Body of pancreas (tissue), 4 donors: ENCODE results near the gene NOP16. TPM values are rescaled to one million over a fixed set of nuclear protein-coding genes. Genes with fewer than 3 reads are reported as not detected.

Experiments used
- ATAC-seq: fragments of 150-250 bp; one replicate; pipeline ENCODE4 v1.9.1; 2016
- DNase-seq, 4 donors: peaks; one replicate each; pipeline ENCODE4 v3.0.0-alpha.2; 2019
- H3K27ac ChIP-seq, 4 donors: fragments of 200-600 bp; sonication (generic); 1 replicate in 3 of 4; 2 replicates in 1 of 4; pipeline versions ENCODE4 v1.5.1 to v1.6.1; 2016 to 2019; ENCODE audit warnings: mild to moderate bottlenecking in 1 of 4, mixed read lengths in 1 of 4, moderate library complexity in 1 of 4
- H3K27me3 ChIP-seq, 2 donors: fragments of 200-600 bp; sonication (generic); one replicate each; pipeline ENCODE4 v1.6.0; 2016; ENCODE audit warnings: mild to moderate bottlenecking in 1 of 2
- H3K36me3 ChIP-seq, 2 donors: fragments of 200-600 bp; sonication (generic); replicated peaks in 1 of 2; 2 replicates each; pipeline ENCODE4 v1.5.1; 2016; ENCODE audit warnings: low read depth in 2 of 2; ENCODE audit not compliant: insufficient read depth in 1 of 2
- H3K4me1 ChIP-seq: fragments of 200-600 bp; sonication (generic); one replicate; pipeline ENCODE4 v1.6.0; 2016
- H3K4me3 ChIP-seq, 2 donors: fragments of 200-600 bp; sonication (generic); 1 replicate in 1 of 2; 2 replicates in 1 of 2; pipeline ENCODE4 v1.5.1; 2016 to 2019
- H3K9me3 ChIP-seq, 3 donors: fragments of 200-600 bp; sonication (generic); 1 replicate in 2 of 3; 2 replicates in 1 of 3; pipeline ENCODE4 v1.5.1; 2016
- POLR2A ChIP-seq, 3 donors: fragments of 450-650 bp; IDR thresholded peaks; one replicate each; pipeline ENCODE4 v1.6.1; 2016; ENCODE audit warnings: antibody characterized with exemption in 3 of 3, mild to moderate bottlenecking in 2 of 3
- WGBS, 2 donors: methylation state at CpG; one replicate each; pipeline ENCODE4 v1.1.5; 2017; 5-methylcytosine and 5-hydroxymethylcytosine counted together
- intact Hi-C: fragments of 100-400 bp; cut with DNase I; formaldehyde crosslinking; loops from one replicate; pipeline ENCODE4 v1.15.1; 2023
- total RNA-seq, 2 donors: library from RNA; depleted of rRNA; stranded (reverse); fragments of >200 nt; gene quantifications; one replicate each; pipeline ENCODE4 v1.1.0, GENCODE V29; 2016
- TF ChIP-seq, protein P1 (sequence below), 7 experiments: fragments of 450-650 bp in 4 of 7; fragments of 200-600 bp in 3 of 7; sonication (generic) in 3 of 7; IDR thresholded peaks; one replicate each; pipeline ENCODE4 v1.5.1; 2016 to 2019; ENCODE audit warnings: antibody characterized with exemption in 7 of 7

The NOP16 gene
- total RNA-seq, 2 donors from 2014 or later: 19.2 to 32.0 TPM

DNA sequence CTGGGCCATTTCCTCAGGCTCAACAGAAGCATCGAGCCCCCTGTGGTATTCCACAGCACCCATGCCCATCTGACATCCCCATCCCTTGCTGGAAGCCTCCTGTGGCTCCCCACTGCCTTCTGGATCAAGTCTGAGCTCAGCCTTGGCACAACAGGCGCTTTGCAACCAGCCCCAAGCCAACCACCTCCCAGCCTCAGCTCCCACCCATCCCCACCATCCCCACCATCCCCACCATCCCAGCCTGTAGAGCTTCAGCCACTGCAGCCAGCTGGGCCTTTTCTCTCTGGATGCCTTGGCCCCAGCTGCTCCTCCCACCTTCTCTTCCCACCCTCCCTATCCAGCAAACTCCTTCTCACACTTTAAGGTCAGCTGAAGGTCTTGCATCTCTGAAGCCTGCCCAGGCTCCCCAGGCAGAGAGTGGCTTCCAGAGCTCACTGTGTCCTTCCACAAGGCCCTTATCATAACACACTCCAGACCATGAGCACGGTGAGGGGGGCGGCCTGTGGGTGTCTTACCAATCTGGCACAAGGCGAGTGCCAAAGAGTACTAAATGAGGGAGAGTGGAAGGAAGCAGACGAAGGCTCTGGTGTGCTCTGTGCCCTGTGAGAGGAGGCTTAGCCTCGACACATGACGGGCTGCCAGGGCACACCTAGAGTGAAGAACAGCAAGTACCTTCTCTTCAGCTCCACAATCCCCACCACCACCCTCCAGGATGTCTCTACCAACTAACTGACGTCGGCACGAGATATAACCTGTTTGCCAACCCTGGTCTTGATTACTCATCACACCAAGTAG lies 6.7 kb upstream of the NOP16 start:
- no peaks in the 10 kb centered on the region for H3K27me3 ChIP-seq
- H3K27ac ChIP-seq: no peak overlapping the region
- peaks cover 5% of the 10 kb centered on the region for H3K4me1 ChIP-seq
- peak; percentile 11 for ATAC-seq
- no peaks in the 10 kb centered on the region for H3K9me3 ChIP-seq
- DNase-seq: no peak
- TF ChIP-seq, protein P1, sequence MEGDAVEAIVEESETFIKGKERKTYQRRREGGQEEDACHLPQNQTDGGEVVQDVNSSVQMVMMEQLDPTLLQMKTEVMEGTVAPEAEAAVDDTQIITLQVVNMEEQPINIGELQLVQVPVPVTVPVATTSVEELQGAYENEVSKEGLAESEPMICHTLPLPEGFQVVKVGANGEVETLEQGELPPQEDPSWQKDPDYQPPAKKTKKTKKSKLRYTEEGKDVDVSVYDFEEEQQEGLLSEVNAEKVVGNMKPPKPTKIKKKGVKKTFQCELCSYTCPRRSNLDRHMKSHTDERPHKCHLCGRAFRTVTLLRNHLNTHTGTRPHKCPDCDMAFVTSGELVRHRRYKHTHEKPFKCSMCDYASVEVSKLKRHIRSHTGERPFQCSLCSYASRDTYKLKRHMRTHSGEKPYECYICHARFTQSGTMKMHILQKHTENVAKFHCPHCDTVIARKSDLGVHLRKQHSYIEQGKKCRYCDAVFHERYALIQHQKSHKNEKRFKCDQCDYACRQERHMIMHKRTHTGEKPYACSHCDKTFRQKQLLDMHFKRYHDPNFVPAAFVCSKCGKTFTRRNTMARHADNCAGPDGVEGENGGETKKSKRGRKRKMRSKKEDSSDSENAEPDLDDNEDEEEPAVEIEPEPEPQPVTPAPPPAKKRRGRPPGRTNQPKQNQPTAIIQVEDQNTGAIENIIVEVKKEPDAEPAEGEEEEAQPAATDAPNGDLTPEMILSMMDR (IDR thresholded peaks at IDR 0.05): no peak
- no peak for TF ChIP-seq POLR2A (IDR thresholded peaks at IDR 0.05)
- H3K36me3 ChIP-seq: no peaks in the 10 kb centered on the region
- intact Hi-C loops: no loop called here
- H3K4me3 ChIP-seq: no peak overlapping the region
- 76 to 81% methylated on average over 11 of the region's 11 CpGs for WGBS, 2 donors

DNA sequence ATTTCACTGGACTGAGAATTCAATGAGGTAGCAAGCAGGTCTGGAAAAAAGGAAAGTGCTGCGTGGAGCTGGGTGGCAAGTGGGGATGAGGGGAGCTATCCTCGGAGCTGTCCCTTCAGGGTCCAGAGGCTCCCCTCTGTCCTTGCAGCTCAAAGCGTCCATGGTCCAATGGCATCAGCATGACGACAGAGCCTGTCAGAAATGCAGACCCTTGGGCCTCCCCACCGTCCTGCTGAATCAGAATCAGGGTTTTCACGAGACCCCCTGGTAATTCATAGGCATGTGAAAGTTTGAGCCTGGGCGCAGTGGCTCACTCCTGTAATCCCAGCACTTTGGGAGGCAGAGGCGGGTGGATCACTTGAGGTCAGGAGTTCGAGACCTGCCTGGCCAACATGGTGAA lies 5.7 kb upstream of the NOP16 start:
- Histone ChIP-seq H3K27me3 (no peaks in the 10 kb centered on the region), H3K4me3 (no peak overlapping the region), H3K36me3 (no peaks in the 10 kb centered on the region), H3K9me3 (no peaks in the 10 kb centered on the region), H3K4me1 (peaks cover 12% of the 10 kb centered on the region), H3K27ac (no peak overlapping the region)
- TF ChIP-seq, protein P1 (IDR thresholded peaks at IDR 0.05): no peak
- no peak for TF ChIP-seq POLR2A (IDR thresholded peaks at IDR 0.05)
- intact Hi-C loops: no loop called here
- ATAC-seq: no peak
- DNase-seq: no peak
- WGBS, 2 donors: 91 to 96% methylated on average over 9 of the region's 9 CpGs

DNA sequence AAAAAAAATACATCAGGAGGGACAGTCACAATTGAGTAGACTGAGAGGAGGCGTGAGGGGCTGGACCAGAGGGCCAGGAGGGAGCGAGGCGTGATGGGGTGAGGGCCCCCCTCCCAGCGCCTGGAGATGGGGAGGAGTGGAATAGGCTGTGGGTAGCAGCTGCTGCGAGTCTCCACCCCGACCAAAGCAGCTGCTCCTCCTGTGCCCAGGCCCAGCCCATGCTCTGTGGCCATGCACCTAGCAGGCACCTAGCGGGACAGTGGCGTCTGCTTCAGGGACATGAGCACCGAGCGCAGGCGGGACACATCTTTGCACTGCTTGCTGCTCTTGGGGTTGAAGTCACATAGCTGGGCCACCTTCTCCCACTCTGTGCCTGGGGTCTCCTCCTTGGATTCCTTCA lies 4.1 kb upstream of the NOP16 start:
- Histone ChIP-seq H3K4me1 (peaks cover 17% of the 10 kb centered on the region), H3K36me3 (no peaks in the 10 kb centered on the region), H3K9me3 (no peaks in the 10 kb centered on the region), H3K4me3 (no peak overlapping the region), H3K27ac (no peak overlapping the region), H3K27me3 (no peaks in the 10 kb centered on the region)
- WGBS, 2 donors: 83 to 93% methylated on average over 7 to 11 of the region's 11 CpGs
- intact Hi-C loops: no loop called here
- TF ChIP-seq, protein P1 (IDR thresholded peaks at IDR 0.05): no peak
- TF ChIP-seq POLR2A (IDR thresholded peaks at IDR 0.05): no peak
- DNase-seq: no peak
- ATAC-seq: no peak

DNA sequence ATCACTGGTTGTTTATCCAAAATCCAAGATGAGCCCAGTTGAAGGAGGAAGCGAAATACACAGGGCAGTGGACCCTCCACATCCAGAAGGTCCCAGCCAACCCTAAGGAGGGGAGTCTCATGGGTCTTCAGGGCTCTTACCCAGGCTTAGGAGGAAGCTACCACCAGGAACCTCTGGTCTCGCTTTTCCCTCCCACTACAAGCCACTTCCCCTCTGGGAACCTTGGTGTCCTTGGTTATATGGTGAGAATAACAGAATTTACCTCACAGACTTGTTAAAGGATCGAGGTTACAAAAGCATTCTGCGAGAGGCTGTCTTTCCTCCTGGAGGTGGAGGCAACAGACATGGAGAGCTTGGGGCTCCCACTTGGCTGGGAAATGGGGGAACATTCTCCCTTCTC lies 3.6 kb upstream of the NOP16 start:
- TF ChIP-seq, protein P1 (IDR thresholded peaks at IDR 0.05): no peak
- no peak for TF ChIP-seq POLR2A (IDR thresholded peaks at IDR 0.05)
- intact Hi-C loops: no loop called here
- DNase-seq: no peak
- Histone ChIP-seq H3K4me3 (no peak overlapping the region), H3K9me3 (no peaks in the 10 kb centered on the region), H3K27me3 (no peaks in the 10 kb centered on the region), H3K4me1 (peaks cover 23% of the 10 kb centered on the region), H3K36me3 (no peaks in the 10 kb centered on the region), H3K27ac (no peak overlapping the region)
- no peak for ATAC-seq
- WGBS, 2 donors: 68 to 82% methylated on average over 4 of the region's 4 CpGs

DNA sequence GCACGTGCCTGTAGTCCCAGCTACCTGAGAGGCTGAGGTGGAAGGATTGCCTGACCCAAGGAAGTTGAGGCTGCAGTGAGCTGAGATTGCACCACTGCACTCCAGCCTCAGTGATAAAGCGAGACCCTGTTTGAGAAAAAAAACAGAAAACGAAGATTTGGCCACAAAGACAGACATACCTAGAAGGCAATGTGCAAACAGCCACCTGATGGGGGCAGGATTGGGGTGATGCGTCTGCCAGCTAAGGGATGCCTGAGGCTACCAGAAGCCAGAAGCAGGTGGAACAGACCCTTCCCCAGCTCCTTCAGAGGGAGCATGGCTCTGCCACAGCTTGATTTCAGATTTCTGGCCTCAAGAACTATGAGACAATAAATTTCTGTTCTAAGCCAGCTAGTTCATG lies 3.1 kb upstream of the NOP16 start:
- WGBS, 2 donors: 90 to 92% methylated on average over 4 of the region's 4 CpGs
- Histone ChIP-seq H3K36me3 (no peaks in the 10 kb centered on the region), H3K4me1 (peaks cover 28% of the 10 kb centered on the region), H3K27me3 (no peaks in the 10 kb centered on the region), H3K27ac (no peak overlapping the region), H3K4me3 (no peak overlapping the region), H3K9me3 (no peaks in the 10 kb centered on the region)
- intact Hi-C loops: no loop called here
- no peak for TF ChIP-seq POLR2A (IDR thresholded peaks at IDR 0.05)
- TF ChIP-seq, protein P1 (IDR thresholded peaks at IDR 0.05): no peak
- ATAC-seq: no peak
- no peak for DNase-seq
